HCT116 (cell line): Measurements from ENCODE around the gene PRDM2. TPM values are rescaled to one million over a fixed set of nuclear protein-coding genes. Genes with fewer than 3 reads are reported as not detected.

Experiments
- ATAC-seq: fragments of 200-7000 bp; cut with Tn5 transposase; 2 replicates; pipeline ENCODE4 v1.9.1; 2020; ENCODE audit warnings: mild to moderate bottlenecking, moderate library complexity
- BruUV-seq: library from RNA; stranded (reverse); fragments of 400-500 nt; replicated peaks from 2 replicates; lab custom pipeline; 2021; lab: Mats Ljungman, UMichigan
- CTCF ChIA-PET: fragments of 300-600 bp; sonication (Branson Sonifier 250); formaldehyde crosslinking; loops from one replicate; lab custom pipeline; 2021; ENCODE audit warnings: antibody characterized with exemption; lab: Charles Lee
- POLR2A ChIA-PET: fragments of 300-600, 350-600 bp; sonication (Branson Sonifier 250); formaldehyde crosslinking; loops from one replicate; lab custom pipeline; 2021; ENCODE audit warnings: antibody characterized with exemption; lab: Charles Lee
- RAD21 ChIA-PET, 2 experiments: fragments of 300-600 bp; sonication (Branson Sonifier 250); formaldehyde crosslinking; loops; one replicate each; lab custom pipeline; 2023; ENCODE audit warnings: low total read pairs in 2 of 2; ENCODE audit not compliant: uncharacterized antibody in 2 of 2, unreplicated experiment in 2 of 2, low non-redundant PET in 1 of 2; lab: Charles Lee
- DNase-seq: peaks from one replicate; pipeline ENCODE4 v3.0.0-alpha.2; 2010; ENCODE audit warnings: low read depth, low spot score
- H2AFZ ChIP-seq: fragments of 200-600 bp; shearing (Covaris generic), sonication (generic); 2 replicates; pipeline ENCODE4 v1.6.1; 2017; ENCODE audit warnings: low read depth, mixed run types, mixed read lengths, antibody characterized with exemption, low read length; ENCODE audit not compliant: poor library complexity, severe bottlenecking
- H3K27ac ChIP-seq: 2 replicates; pipeline ENCODE4 v1.5.1; 2012; ENCODE audit warnings: low read depth, low read length
- H3K27me3 ChIP-seq: fragments of 200-600 bp; sonication (generic); 2 replicates; pipeline ENCODE4 v1.6.1; 2016; ENCODE audit warnings: mixed run types, low read length, mixed read lengths; ENCODE audit not compliant: insufficient read depth
- H3K36me3 ChIP-seq, 2 experiments: fragments of 200-500 bp in 1 of 2; fragments of 200-600 bp in 1 of 2; sonication (Bioruptor generic) in 1 of 2; sonication (generic) in 1 of 2; 2 replicates each; pipeline versions ENCODE4 v1.5.1 to v1.6.1; 2014 to 2016; ENCODE audit warnings: low read length in 2 of 2, inconsistent platforms in 1 of 2, mixed read lengths in 1 of 2, mixed run types in 1 of 2; ENCODE audit not compliant: insufficient read depth in 2 of 2, control insufficient read depth in 1 of 2
- H3K4me1 ChIP-seq, 2 experiments: fragments of 200-600 bp in 1 of 2; sonication (generic) in 1 of 2; 2 replicates each; pipeline versions ENCODE4 v1.5.1 to v1.6.1; 2012 to 2017; ENCODE audit warnings: low read length in 2 of 2, inconsistent platforms in 1 of 2, mild to moderate bottlenecking in 1 of 2, mixed read lengths in 1 of 2, mixed run types in 1 of 2, moderate library complexity in 1 of 2; ENCODE audit not compliant: insufficient read depth in 2 of 2, control insufficient read depth in 1 of 2
- H3K4me2 ChIP-seq: fragments of 200-600 bp; sonication (generic); 2 replicates; pipeline ENCODE4 v1.6.1; 2017; ENCODE audit warnings: mixed run types, low read length, mixed read lengths
- H3K4me3 ChIP-seq, 2 experiments: fragments of 200-600 bp in 1 of 2; sonication (generic) in 1 of 2; replicated peaks in 1 of 2; 2 replicates each; pipeline ENCODE4 v1.5.1; 2011 to 2016; ENCODE audit warnings: low read length in 2 of 2, control low read depth in 1 of 2, low read depth in 1 of 2, mild to moderate bottlenecking in 1 of 2, mixed read lengths in 1 of 2, mixed run types in 1 of 2
- H3K79me2 ChIP-seq: fragments of 200-600 bp; sonication (generic); 2 replicates; pipeline ENCODE4 v1.6.1; 2017; ENCODE audit warnings: mild to moderate bottlenecking, mixed run types, low read length, moderate library complexity, mixed read lengths; ENCODE audit not compliant: insufficient read depth
- H3K9ac ChIP-seq: fragments of 200-600 bp; sonication (generic); 2 replicates; pipeline ENCODE4 v1.6.1; 2016; ENCODE audit warnings: low read length, mixed read lengths
- H3K9me2 ChIP-seq: fragments of 200-600 bp; sonication (generic), shearing (Covaris generic); 2 replicates; pipeline ENCODE4 v1.6.1; 2017; ENCODE audit warnings: mixed run types, mild to moderate bottlenecking, moderate library complexity; ENCODE audit not compliant: insufficient read depth
- H3K9me3 ChIP-seq, 2 experiments: fragments of 200-500 bp in 1 of 2; fragments of 200-600 bp in 1 of 2; sonication (Bioruptor generic) in 1 of 2; sonication (generic) in 1 of 2; 2 replicates each; pipeline ENCODE4 v1.6.1; 2014 to 2017; ENCODE audit warnings: low read length in 2 of 2, mixed read lengths in 2 of 2, inconsistent platforms in 1 of 2, low read depth in 1 of 2, mild to moderate bottlenecking in 1 of 2, mixed run types in 1 of 2, moderate library complexity in 1 of 2; ENCODE audit not compliant: control insufficient read depth in 1 of 2, insufficient read depth in 1 of 2
- H4K20me1 ChIP-seq: fragments of 200-600 bp; sonication (generic), shearing (Covaris generic); 2 replicates; pipeline ENCODE4 v1.6.1; 2017; ENCODE audit warnings: mixed run types, mild to moderate bottlenecking, moderate library complexity; ENCODE audit not compliant: insufficient read depth
- ATF3 ChIP-seq: IDR thresholded peaks from 2 replicates; pipeline ENCODE4 v1.6.1; 2012
- CEBPB ChIP-seq: IDR thresholded peaks from 2 replicates; pipeline ENCODE4 v1.6.1; 2012; ENCODE audit warnings: low read depth
- EGR1 ChIP-seq: IDR thresholded peaks from 2 replicates; pipeline ENCODE4 v1.6.1; 2012; ENCODE audit warnings: low read depth
- ELF1 ChIP-seq: IDR thresholded peaks from 2 replicates; pipeline ENCODE4 v1.6.1; 2012; ENCODE audit warnings: low read depth, borderline replicate concordance
- EZH2 ChIP-seq: fragments of 200-600 bp; sonication (generic); IDR thresholded peaks from 2 replicates; pipeline ENCODE4 v1.6.1; 2017; ENCODE audit warnings: antibody characterized with exemption, mixed run types
- EZH2phosphoT487 ChIP-seq: fragments of 200-600 bp; IDR thresholded peaks from 2 replicates; pipeline ENCODE4 v1.6.1; 2018; ENCODE audit warnings: antibody characterized with exemption, borderline replicate concordance
- JUND ChIP-seq: IDR thresholded peaks from 2 replicates; pipeline ENCODE4 v1.6.1; 2012
- MAX ChIP-seq: IDR thresholded peaks from 2 replicates; pipeline ENCODE4 v1.6.1; 2012
- POLR2A ChIP-seq: IDR thresholded peaks from 2 replicates; pipeline ENCODE4 v1.7.0; 2011; ENCODE audit warnings: borderline replicate concordance; ENCODE audit not compliant: insufficient read depth, insufficient read length; ENCODE audit errors: extremely low read depth
- POLR2AphosphoS5 ChIP-seq: IDR thresholded peaks from 2 replicates; pipeline ENCODE4 v1.6.1; 2011; ENCODE audit warnings: mild to moderate bottlenecking, low read depth, low read length, moderate library complexity
- RAD21 ChIP-seq: IDR thresholded peaks from 2 replicates; pipeline ENCODE4 v1.6.1; 2012; ENCODE audit warnings: low read depth, mild to moderate bottlenecking
- SIN3A ChIP-seq: IDR thresholded peaks from 2 replicates; pipeline ENCODE4 v1.6.1; 2012; ENCODE audit warnings: low read depth
- SP1 ChIP-seq: IDR thresholded peaks from 2 replicates; pipeline ENCODE4 v1.6.1; 2012; ENCODE audit warnings: low read depth
- SRF ChIP-seq: IDR thresholded peaks from 2 replicates; pipeline ENCODE4 v1.6.1; 2012; ENCODE audit warnings: low read depth
- TCF7L2 ChIP-seq: IDR thresholded peaks from 2 replicates; pipeline ENCODE4 v1.7.0; 2011; ENCODE audit warnings: borderline replicate concordance, inconsistent platforms; ENCODE audit not compliant: insufficient read depth, insufficient read length; ENCODE audit errors: extremely low read depth
- YY1 ChIP-seq: IDR thresholded peaks from 2 replicates; pipeline ENCODE4 v1.6.1; 2011; ENCODE audit warnings: low read length, low read depth, moderate library complexity, mild to moderate bottlenecking; ENCODE audit not compliant: insufficient replicate concordance; ENCODE audit errors: extremely low read depth
- ZFX ChIP-seq: fragments of 450-650 bp; IDR thresholded peaks from 2 replicates; pipeline ENCODE4 v1.6.1; 2017
- ZNF274 ChIP-seq: fragments of 200-500 bp; sonication (Bioruptor generic); IDR thresholded peaks from 2 replicates; pipeline ENCODE4 v1.6.1; 2014; ENCODE audit warnings: mild to moderate bottlenecking, low read depth, low read length, inconsistent platforms
- intact Hi-C: fragments of 100-400 bp; cut with micrococcal nuclease; formaldehyde crosslinking; loops from 2 replicates; pipeline ENCODE4 v1.10.0; 2022
- total RNA-seq: library from RNA; stranded (reverse); gene quantifications from one replicate; pipeline ENCODE4 v1.2.1, GENCODE V29; 2021; ENCODE audit not compliant: unreplicated experiment
- TF ChIP-seq, protein P1 (sequence below): IDR thresholded peaks from 2 replicates; pipeline ENCODE4 v1.6.1; 2012; ENCODE audit warnings: low read depth
- TF ChIP-seq, protein P2 (sequence below), 3 experiments: fragments of 200-600 bp in 1 of 3; sonication (generic) in 1 of 3; IDR thresholded peaks in 2 of 3; conservative IDR thresholded peaks in 1 of 3; 2 replicates each; pipeline ENCODE4 v1.5.1; 2012 to 2017; ENCODE audit warnings: low read depth in 2 of 3, low read length in 2 of 3, antibody characterized with exemption in 1 of 3, borderline replicate concordance in 1 of 3, control low read depth in 1 of 3, mild to moderate bottlenecking in 1 of 3, mixed read lengths in 1 of 3, mixed run types in 1 of 3, moderate library complexity in 1 of 3; ENCODE audit not compliant: insufficient read depth in 1 of 3

The PRDM2 gene
- total RNA-seq, 1 experiment from 2014 or later = 17.3 TPM

DNA sequence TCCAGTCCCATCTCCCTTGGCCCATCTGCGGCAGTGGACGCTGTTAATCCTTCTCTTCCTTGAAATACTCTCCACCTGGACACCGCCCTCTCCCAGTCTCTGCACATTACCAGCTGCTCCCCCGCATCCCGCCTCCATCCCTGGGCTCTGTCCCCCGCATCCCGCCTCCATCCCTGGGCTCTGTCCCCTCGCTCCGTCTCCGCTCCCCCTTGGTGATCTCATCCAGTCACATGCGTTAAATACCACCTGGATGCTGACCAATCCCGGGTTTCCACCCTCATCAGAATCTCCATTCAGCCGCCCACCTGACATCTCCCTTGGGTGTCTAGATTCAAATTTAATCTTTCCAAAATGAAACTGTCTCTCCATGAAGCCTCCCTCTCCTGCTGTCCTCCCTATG lies 106.1 kb downstream of the PRDM2 start:
- Histone ChIP-seq H3K79me2 (no peaks in the 10 kb centered on the region), H3K9ac (no peak overlapping the region), H3K4me1 (peaks cover 0 to 5% of the 10 kb centered on the region in 2 experiments; a peak in 2 of 4 replicates), H3K4me2 (no peak overlapping the region), H3K27ac (no peak overlapping the region), H3K9me3 (no peaks in the 10 kb centered on the region)
- RAD21 ChIA-PET = no interaction called here
- intact Hi-C loops = no loop called here
- no peak for DNase-seq
- BruUV-seq = no TSS peak
- TF ChIP-seq YY1 = no peak
- no peak for TF ChIP-seq POLR2AphosphoS5
- TF ChIP-seq CEBPB = no peak
- no peak for TF ChIP-seq ELF1
- TF ChIP-seq MAX = no peak
- no peak for TF ChIP-seq ZNF274
- no peak for TF ChIP-seq SIN3A
- no peak for TF ChIP-seq ZFX
- no peak for TF ChIP-seq ATF3
- no peak for TF ChIP-seq RAD21
- TF ChIP-seq, protein P1, sequence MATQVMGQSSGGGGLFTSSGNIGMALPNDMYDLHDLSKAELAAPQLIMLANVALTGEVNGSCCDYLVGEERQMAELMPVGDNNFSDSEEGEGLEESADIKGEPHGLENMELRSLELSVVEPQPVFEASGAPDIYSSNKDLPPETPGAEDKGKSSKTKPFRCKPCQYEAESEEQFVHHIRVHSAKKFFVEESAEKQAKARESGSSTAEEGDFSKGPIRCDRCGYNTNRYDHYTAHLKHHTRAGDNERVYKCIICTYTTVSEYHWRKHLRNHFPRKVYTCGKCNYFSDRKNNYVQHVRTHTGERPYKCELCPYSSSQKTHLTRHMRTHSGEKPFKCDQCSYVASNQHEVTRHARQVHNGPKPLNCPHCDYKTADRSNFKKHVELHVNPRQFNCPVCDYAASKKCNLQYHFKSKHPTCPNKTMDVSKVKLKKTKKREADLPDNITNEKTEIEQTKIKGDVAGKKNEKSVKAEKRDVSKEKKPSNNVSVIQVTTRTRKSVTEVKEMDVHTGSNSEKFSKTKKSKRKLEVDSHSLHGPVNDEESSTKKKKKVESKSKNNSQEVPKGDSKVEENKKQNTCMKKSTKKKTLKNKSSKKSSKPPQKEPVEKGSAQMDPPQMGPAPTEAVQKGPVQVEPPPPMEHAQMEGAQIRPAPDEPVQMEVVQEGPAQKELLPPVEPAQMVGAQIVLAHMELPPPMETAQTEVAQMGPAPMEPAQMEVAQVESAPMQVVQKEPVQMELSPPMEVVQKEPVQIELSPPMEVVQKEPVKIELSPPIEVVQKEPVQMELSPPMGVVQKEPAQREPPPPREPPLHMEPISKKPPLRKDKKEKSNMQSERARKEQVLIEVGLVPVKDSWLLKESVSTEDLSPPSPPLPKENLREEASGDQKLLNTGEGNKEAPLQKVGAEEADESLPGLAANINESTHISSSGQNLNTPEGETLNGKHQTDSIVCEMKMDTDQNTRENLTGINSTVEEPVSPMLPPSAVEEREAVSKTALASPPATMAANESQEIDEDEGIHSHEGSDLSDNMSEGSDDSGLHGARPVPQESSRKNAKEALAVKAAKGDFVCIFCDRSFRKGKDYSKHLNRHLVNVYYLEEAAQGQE = no peak
- TF ChIP-seq JUND = no peak
- no peak for TF ChIP-seq EGR1
- no peak for TF ChIP-seq SP1
- TF ChIP-seq POLR2A = no peak
- TF ChIP-seq TCF7L2 = no peak
- no peak for TF ChIP-seq EZH2
- TF ChIP-seq EZH2phosphoT487 = no peak
- TF ChIP-seq, protein P2, sequence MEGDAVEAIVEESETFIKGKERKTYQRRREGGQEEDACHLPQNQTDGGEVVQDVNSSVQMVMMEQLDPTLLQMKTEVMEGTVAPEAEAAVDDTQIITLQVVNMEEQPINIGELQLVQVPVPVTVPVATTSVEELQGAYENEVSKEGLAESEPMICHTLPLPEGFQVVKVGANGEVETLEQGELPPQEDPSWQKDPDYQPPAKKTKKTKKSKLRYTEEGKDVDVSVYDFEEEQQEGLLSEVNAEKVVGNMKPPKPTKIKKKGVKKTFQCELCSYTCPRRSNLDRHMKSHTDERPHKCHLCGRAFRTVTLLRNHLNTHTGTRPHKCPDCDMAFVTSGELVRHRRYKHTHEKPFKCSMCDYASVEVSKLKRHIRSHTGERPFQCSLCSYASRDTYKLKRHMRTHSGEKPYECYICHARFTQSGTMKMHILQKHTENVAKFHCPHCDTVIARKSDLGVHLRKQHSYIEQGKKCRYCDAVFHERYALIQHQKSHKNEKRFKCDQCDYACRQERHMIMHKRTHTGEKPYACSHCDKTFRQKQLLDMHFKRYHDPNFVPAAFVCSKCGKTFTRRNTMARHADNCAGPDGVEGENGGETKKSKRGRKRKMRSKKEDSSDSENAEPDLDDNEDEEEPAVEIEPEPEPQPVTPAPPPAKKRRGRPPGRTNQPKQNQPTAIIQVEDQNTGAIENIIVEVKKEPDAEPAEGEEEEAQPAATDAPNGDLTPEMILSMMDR (IDR thresholded peaks at IDR 0.05 in 2 of 3, conservative IDR thresholded peaks at IDR 0.05 in 1 of 3; ENCODE audit: borderline replicate concordance in 1 of 3, insufficient read depth in 1 of 3, low read depth in 2 of 3, low read length in 2 of 3) = no peak
- no peak for TF ChIP-seq SRF
- TF ChIP-seq, all 23 proteins: peak for 0
- Histone ChIP-seq H3K4me3 (no peak overlapping the region), H3K9me2 (no peaks in the 10 kb centered on the region), H3K27me3 (no peaks in the 10 kb centered on the region), H3K36me3 (no peaks in the 10 kb centered on the region), H2AFZ (no peak overlapping the region), H4K20me1 (no peaks in the 10 kb centered on the region)
- no peak for ATAC-seq
- ChIA-PET POLR2A (no interaction called here), CTCF (no interaction called here)
